Activated CD4-positive, CD25-positive, alpha-beta regulatory T cell treated with anti-CD3 and anti-CD28 coated beads, Interleukin-2, amount 50 U/mL, for 72 hours (primary cell): Measurements from ENCODE around the gene SLC25A20.

Experiments used
- DNase-seq: peaks from one replicate; pipeline ENCODE4 v3.0.0; 2021

The SLC25A20 gene

GRCh38 chr3:48897460-48898376 lies 964 bp downstream of the SLC25A20 start:
- DNase-seq: no peak

DNA sequence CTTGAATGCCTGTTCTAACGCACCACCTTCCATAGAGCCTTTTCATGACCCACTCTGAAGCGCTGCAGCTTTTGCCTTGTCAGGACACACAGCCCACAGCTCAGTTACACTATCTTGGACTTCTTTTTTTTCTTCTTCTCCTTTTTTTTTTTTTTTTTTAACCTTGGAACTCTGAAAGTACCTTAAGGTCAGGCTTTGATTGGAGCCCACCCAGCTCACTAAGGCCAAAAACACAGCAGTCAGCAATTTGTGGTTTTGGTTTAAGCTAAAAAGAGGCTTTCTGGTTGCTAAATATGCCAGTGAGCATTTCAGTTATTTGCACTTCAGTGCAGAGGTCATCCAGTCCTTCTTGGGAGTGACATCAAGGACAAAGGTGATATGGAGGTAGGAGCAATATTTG lies 1.7 kb downstream of the SLC25A20 start:
- DNase-seq: no peak

GRCh38 chr3:48894516-48894915 lies 4.2 kb downstream of the SLC25A20 start:
- no peak for DNase-seq

DNA sequence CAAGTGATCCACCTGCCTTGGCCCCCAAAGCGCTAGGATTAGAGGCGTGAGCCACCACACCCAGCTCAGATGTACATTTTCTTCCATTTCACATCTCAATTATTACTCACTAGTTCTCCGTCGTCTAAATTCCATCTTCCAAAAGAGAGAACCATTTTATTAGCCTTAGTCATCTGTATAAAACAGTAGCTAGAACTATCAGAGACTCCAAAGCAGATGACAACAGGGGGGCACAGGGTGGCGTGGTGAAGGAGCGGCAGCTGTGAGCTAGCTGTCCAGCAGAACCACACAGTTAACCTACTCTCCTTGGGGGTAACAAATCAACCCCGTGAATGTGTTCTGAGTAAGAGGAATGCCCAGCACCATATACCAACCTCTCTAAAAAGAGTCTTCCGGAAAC lies 7.1 kb downstream of the SLC25A20 start:
- no peak for DNase-seq

DNA sequence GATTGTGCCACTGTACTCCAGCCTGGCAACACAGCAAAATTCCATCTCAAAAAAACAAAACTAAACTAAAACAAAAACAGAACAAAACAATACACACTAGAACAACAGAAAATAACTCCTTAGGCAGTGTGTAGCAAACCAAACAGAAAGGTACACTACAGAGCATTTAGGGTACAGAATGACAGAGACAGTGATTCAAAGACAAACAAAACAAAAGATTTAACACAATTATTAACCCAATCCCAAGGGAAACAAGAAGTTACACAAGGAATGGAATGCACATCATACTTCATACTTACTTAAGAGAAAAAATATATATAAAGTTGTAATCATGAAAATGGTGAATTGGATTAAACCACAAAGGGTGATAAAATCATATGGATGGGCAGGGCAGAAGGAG lies 12.9 kb downstream of the SLC25A20 start:
- no peak for DNase-seq

- no peak for DNase-seq
These were observed 17.0 kb downstream of the SLC25A20 start for GRCh38 chr3:48881652-48882114.

GRCh38 chr3:48881006-48881405 lies 17.7 kb downstream of the SLC25A20 start:
- no peak for DNase-seq

GRCh38 chr3:48879994-48880377 lies 18.7 kb downstream of the SLC25A20 start:
- DNase-seq: no peak

DNA sequence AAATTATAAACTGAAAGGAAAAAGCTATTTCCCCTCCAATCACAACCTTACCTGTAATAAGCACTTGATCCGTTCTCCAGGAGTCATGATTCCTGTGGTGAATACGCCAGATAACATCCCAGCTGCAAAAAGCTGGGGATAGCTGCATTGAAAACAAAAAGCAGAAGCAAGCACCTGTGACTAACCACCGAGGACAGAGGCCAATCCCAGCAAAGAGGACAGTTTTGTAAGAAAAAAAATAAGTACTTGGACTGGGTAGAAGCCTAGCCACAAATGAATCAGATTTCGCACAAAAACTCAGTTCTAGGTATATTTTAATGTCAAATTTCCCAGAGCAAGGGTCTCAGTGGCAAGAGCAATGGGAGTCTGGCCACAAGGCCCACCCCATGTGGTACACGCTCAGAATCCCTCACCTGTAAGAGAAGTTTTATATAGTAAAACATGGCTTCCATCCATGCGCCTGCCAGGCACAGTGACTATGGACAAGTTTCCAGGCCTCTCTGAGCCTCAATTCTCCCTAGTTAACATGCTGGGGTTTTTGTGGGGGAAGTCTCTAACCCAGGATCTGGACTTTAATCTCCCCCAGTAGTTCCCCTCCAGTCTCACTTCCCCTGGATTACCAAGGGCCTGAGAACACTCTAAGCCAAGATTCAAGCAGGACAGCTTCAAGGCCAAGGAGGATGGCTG lies 19.2 kb downstream of the SLC25A20 start:
- no peak for DNase-seq

GRCh38 chr3:48877671-48878070 lies 21.0 kb downstream of the SLC25A20 start:
- no peak for DNase-seq

DNA sequence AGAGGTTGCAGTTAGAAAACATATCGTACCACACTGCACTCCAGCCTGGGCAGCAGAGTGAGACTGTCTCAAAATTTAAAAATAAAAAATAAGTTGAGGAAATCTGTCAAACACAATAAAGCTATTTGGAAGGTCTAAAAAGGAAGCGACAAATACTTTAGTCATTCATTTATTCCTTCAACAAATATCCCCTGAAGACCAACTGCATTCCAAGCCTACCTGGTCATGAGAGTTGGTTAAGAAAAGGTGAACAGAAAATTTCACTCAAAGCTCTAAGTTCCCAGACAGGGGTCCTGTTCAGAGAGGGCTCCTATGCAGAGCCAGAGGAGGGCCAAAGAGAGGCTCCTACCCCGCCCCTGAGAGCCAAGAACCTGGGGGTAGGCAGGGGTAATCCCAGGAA lies 35.6 kb downstream of the SLC25A20 start:
- DNase-seq: no peak

- no peak for DNase-seq
These were observed 39.5 kb downstream of the SLC25A20 start for GRCh38 chr3:48859206-48859605.

DNA sequence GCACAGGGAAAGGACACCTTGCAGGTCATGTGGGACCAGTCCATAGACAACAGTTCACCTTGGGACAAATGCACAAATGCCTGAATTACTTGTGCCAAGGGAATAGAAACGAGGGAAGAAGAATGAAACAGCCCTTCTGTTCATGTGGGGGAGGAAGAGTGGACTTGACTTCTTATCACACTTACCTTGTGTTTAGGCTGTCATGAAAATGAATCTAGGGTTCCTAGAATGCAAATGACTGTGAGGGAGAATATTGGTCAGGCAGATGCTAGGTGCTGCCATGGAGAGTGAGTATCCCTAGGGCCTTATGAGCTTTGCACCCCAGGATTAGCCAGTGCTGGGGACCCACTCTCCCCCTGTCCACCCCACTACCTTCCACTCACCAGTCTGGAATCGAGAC lies 40.0 kb downstream of the SLC25A20 start:
- DNase-seq: no peak

- no peak for DNase-seq
These were observed 41.0 kb downstream of the SLC25A20 start for GRCh38 chr3:48857641-48858040.

- no peak for DNase-seq
These were observed 42.2 kb downstream of the SLC25A20 start for GRCh38 chr3:48856469-48856868.

GRCh38 chr3:48855681-48856447 lies 42.8 kb downstream of the SLC25A20 start:
- DNase-seq: no peak

DNA sequence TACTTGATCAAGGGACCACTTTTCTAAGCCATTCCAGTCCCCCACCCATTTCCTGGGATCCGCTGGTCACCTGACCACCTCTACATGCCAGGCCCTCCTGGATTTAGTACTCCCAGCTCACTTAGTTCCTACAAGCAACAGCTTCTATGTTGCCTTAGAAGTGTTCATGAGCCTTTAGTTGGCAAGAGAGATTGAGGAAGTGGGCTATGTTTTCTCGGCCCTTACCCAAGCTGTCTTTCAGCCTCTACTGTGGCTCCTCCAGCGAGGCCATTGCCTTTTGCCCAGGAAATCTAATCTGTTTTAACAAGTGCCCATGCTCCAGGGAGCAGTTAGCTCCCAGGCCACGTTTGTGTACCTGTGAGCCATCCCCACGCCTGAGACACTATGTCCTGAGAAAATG lies 46.5 kb downstream of the SLC25A20 start:
- no peak for DNase-seq

DNA sequence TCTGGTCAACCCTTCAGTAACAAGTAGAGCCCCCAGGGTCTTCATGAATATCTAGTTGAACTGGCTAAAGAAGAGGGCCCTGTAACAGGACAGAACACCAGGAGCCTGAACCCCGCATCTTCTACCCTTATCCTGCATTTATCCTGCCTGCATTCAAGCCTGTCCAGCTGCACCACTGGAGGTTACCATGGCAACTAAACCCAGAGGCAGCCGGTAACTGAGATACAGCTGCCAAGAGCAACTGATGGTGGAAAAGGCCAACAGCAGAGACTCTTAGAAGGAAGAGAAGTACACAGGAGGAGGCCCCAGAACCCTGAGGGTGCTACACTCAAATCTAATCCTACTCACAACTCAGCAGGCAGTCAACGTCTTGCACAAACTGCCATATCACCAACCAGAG lies 47.3 kb downstream of the SLC25A20 start:
- no peak for DNase-seq

- DNase-seq: no peak
These were observed 49.7 kb downstream of the SLC25A20 start for GRCh38 chr3:48848816-48849515.

DNA sequence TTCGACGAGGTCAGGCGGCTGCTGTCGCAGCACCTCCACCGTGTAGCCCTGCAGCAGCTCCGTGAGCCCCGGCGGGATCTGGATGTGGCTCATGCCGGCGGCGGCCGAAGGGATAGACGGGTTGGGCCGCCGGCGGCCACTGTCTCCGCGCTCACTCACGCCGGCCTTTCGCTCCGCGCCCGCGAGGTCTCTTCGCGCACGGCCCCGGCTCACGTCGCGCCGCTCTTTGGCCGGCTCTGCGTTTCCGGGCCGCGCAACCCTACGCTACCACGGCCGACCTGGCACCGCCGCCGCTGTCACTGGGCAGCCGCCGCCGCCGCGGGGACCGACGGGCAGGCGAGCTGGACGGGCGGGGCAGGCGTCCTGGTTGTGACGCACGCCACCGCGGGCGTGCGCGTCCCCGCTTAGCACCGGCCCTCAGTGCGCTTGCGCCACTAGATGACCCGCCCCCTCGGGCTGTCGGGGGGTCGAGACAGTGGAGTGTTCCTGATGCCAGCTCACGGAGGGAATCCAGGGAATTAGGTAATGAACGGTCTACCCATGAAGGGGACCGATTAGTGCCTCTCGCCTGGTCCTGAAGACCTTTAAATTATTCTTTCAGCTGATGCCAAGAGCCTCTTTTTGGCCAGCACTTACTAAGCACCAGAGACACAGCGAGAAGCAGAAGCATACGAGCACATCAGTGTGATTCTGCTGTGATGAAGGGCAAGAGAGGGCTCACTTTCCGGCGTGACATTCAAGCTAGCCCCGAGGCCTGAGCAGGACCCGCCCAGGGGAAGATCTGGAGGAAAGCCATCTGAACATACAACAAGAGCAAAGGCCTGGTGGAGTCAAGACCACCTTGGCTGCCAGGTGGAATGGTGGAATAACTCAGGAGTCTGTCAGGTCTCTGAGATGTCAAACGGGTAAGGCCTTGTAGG lies 50.9 kb downstream of the SLC25A20 start, which contains the start of gene PRKAR2A:
PRKAR2A (minus strand) TSS at position 371 of the 920 bp plus-strand sequence; CDS start at position 93, 278 bp downstream.
- peak; percentile 87 for DNase-seq

- peak; percentile 57 for DNase-seq
These were observed 51.6 kb downstream of the SLC25A20 start for GRCh38 chr3:48847053-48847503.
